HG03565 (cell line): ENCODE measurements around the gene OTOG.

Source experiments
- ATAC-seq: cut with Tn5 transposase; IDR thresholded peaks from one replicate; pipeline ENCODE4 v1.9.1; 2021; ENCODE audit warnings: mild to moderate bottlenecking, moderate library complexity; ENCODE audit not compliant: unreplicated experiment

OTOG gene

DNA sequence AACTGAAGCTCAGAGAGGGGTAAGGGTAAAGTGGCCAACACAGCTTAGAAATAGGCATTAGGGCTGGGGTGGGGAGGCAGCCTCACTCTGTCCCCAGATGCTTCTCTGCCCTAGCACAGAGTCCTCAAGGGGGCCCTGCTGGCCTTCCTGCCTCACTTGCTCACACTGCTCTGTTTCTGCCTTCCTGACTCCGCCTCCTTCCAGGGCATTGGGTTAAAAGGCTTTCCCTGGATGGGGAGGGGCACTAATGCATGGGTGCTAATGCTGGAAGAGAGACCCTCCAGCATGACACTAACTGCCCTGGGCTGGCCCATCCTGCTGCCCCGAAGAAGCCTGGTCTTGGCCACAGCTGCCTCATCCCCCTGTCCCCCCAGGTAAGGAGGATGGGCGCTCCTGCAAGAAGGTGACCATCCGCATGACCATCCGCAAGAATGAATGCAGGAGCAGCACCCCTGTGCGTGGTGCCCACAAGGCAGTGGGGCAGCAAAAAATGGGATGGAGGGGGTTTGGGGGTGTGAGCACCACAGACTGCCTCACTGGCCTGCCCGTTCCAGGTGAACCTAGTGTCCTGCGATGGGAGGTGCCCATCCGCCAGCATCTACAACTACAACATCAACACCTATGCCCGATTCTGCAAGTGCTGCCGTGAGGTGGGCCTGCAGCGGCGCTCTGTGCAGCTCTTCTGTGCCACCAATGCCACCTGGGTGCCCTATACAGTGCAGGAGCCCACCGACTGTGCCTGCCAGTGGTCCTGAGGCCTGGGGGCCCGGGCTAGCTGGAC, 98.3 kb downstream of the OTOG start:
- no peak for ATAC-seq

DNA sequence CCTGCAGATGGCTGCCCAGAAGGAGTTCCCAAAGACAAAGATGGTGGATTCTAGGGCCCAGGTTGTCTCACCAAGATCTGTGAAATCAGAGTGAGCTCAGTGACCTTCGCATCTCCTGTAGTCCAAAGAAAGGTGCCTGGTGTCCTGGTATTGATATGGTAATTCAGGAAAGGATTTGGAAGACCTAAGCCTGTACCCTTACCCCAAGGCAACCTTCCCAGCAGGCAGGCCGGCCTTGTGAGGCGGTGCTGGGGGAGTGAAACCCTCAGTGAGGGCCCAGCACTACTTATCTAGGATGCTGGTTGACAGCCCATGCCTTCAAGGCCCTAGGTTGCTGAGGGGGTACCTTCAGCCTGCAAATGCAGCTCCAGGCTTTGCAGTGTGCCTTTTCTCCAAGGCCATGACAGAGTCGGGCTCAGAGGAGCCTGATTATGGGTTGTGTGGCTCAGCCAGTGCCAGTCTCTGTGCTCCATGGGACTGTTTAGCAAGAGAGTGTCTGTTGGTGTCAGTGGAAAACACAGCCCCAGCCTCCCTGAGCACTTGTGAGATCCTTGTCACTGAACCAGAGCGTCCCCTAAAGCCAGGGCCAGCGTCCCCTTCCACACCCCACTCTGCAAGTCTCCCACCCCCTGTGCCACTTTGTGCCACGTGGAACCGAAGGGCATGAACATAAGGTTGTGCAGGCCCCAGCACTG, 99.5 kb downstream of the OTOG start:
- no peak for ATAC-seq

DNA sequence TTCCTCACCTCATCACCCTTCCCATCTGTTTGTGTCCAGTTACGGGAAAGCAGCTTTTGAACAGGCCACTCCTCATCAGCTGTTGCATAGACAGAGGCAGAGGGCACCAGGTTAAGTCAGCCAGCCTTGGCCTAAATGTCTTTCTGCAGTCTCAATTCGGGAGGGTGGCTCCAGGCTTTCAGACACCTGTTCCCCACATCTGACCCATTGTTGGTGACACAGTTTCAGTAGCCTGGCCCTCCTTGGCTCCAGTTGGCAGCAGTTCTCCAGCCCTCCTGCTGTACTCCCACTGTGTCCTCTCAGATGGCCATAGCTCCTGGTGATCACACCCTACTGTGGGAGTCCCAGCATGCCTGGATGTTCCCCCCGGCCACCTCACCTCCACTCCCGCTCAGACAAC, 101.5 kb downstream of the OTOG start:
- ATAC-seq, result no peak

DNA sequence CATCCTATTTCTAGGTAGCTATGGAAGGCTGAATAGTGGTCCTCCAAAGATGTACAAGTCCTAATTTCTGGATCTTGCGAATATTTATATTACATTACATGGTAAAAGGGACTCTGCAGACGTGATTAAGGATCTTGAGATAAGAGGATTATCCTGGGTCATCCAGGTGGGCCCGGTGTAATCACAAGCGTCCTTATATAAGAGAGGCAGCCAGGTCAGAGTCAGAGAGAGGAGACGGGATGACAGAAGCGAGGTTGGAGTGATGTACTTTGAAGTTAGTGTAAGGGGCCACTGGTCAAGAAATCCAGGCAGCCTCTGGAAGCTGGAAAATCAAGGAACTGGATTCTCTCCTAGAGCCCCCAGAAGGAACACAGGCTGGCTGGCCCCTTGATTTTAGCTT, 102.2 kb downstream of the OTOG start:
- ATAC-seq, result no peak

DNA sequence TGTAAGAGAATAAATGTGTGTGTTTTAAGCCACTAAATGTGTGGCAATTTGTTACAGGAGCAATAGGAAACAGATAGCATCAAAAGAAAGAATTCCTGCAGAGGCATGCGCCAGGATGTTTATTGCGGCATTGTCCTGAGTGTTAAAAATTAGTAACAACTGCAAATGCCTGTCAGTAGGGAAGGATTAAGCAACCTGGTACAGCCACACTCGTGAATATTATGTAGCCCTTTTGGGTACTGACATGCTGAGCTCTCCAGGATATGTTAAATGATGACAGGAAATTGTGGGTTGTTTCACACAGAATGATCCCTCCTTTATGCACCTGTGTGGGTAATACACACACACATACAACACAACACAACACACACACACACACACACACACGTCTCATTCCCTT, 102.6 kb downstream of the OTOG start:
- no peak for ATAC-seq

DNA sequence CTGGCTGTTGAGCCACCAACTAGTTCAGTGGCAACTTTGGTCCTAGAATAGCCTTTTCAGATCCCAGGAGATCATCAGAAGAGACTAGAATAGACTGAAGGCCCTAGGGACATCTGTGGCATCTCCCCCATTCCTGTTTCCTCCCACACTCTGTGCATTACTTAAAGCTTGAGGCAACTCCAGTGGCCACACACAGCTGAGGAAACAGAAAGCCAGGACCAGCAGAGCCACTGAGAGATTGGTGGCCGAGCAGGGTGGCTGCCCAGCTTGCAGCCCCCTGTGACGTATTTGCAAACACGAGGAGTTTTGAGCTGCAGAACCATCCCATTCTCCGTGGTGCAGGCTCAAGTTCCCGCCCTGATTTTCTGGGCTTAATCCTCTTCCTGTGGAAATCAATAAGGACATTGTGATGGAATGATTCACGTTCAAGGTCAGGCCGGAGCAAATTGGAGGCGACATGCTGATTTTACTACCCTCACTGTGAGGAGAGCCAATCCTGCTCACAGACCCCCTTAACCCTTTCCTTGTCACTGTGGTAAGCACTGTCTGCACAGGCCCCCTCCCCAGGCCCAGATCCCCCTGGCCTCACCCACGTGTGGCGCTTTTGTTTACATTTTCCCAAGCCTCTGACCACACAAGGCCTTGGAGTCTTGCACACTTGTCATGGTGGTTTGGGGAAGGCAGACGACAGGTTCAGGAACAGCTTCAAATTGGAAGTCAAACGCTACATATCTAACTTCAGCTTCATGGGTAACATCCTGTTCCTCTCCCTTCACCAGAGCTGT, 103.3 kb downstream of the OTOG start:
- ATAC-seq, result no peak

DNA sequence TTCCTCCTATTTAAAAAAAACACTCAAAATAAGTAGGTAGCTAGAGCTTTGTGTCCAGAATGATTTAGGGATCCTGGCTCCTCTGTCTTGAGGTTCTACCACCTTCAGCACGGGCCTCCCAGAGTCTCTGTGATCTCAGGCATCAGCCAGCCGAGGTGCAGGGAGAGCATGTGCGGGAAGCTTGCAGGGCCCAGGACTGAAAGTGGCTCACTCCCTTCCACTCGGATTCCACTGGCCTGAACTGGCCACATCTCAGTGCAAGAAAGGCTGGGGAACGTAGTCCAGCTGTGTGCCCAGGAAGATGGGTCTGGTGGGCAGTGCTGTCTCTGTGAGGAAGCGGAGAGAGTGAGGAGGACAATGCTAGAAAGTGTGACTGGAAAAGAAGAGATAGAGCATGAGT, 104.0 kb downstream of the OTOG start:
- ATAC-seq, result no peak

DNA sequence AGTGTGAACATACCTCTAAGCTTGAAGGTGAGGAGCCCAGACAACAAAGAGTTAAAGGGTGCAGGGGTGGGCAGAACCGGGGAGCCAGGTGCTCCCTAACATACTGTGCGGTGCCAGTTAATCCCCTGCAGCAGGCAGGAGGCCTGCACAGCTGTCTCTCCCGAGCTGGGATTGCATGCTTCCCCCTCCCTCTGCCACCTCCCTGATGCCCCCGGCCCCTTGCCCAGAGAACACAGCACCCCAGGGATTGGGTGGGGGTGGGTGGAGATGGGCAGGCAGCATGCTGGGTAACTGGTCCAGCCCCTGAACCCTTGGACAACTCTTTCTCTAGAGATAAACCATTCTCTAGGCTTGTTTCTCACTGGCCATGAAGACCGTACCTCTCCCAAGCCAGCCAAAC, 104.6 kb downstream of the OTOG start:
- ATAC-seq, result no peak

DNA sequence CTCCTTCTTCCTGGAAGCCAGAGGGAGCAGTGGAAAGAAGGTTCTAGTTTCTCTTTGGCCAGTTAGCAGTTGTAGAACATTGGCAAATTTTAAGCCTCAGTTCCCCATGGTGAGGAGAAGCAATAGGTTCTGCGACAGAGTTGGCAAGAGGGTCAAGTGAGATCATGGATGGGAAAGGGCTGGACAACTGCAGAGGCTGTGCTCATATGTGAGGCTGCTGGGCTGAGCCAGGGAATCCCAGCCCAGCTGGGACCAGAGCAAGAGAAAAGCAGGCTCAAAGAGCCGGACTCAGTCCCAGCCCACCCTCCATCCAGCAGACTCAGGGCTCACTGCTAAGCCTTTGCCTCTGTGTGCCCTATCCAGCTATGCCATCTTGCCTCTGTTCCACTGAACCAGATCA, 105.5 kb downstream of the OTOG start:
- ATAC-seq, result no peak

DNA sequence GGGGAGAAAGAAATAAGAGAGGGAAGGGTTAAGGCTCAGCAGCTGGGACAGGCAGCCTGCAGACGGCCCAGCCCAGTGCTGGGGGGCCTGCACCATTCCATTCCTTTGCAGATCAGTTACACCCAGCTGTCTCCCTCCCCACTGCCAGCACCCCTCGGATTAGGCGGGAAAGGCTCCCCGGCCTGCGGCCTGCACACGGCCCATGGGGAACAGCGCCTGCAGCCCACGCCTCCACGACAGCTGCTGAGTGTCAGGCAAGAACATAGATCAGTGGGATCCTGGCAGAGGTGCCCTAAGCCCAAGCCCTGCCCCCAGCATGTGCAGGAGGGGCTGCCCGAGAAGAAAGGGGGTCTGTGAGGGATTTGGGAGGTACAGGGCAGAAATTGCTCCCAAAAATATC, 106.6 kb downstream of the OTOG start:
- ATAC-seq, result no peak

DNA sequence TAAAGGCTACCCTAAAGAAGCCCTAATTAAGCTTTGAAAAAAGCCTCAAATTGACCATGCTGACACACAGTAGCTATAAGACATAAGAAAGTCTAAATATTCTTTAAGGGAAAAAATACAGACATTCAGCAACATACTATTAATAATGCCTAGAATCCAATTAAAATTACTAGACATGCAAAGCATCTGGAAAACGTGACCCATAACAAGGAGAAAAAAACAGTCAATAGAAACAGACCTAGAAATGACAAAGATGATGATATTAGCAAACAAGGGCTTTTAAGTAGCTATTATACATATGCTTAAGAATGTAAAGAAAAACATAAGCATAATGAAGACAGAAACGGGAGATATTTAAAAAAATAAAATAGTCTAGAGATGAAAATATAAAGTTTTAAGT, 108.6 kb downstream of the OTOG start:
- ATAC-seq, result no peak

DNA sequence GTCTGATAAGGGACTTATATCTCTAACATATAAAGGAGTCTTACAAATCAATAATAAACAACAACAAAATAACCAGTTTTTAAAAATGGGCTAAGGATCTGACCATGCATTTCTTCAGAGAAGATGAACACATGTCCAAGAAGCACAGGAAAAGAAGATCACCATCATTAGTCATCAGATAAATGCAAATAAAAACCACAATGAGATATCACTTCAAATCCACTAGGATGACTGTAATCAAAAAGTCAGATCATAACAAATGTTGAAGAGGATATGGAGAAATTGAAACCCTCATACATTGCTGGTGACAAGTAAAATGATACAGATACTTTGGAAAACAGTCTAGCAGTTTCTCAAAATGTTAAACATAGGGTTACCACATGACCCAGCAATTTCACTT, 111.2 kb downstream of the OTOG start:
- no peak for ATAC-seq

DNA sequence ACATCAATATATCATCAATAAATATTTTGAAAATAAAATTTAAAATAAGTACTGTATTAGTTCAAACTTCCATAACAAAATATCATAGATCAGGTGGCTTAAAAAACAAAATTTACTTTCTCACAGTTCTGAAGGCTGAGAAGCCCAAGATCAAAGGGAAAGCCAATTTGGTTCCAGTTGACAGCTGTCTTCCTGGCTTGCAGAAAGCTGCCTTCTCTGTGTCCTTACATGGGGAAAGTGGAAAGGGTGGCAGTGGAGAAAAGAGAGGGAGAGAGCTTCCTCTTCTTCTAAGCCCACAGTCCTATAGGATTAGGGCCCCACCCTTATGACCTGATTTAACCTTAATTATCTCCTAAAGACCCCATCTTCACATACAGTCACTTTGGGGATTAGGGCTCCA, 121.1 kb downstream of the OTOG start:
- no peak for ATAC-seq

DNA sequence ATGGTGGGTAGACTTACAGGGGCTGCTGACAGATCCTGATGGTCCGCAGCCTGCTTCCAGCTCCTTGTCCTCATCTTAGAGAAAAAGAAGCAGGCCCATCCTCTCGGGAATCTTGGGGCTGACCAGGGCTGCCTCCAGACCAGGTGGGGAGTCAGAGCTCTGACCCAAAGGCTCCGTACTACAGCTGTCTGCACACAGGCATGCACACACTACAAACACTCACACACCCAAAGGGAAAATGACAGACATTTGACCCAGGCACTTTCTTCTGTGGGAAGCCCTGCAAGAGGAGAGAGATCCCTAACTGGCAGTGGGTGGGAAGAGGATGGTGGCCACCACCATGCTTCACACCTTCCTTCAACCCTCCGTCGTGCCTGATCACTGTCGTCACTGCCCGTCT, 125.4 kb downstream of the OTOG start:
- ATAC-seq, result no peak

DNA sequence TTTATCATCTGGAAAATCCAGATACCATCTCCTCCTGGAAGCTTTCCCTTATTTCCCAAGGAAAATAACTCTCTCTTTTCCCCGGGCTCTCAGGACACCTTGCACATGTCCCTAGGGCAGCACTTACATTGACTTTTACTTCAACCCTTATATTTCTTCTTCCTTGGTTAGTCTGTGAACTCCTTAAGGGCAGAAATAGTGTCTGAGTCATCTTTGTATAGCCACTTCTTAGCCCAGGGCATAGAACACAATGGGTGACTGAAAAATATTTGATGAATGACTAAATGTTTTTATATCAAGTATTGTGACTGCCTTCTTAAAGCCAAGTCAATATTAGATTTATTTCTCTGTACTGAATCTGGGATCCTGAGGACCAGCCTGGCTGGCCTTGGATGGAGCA, 126.9 kb downstream of the OTOG start:
- no peak for ATAC-seq

DNA sequence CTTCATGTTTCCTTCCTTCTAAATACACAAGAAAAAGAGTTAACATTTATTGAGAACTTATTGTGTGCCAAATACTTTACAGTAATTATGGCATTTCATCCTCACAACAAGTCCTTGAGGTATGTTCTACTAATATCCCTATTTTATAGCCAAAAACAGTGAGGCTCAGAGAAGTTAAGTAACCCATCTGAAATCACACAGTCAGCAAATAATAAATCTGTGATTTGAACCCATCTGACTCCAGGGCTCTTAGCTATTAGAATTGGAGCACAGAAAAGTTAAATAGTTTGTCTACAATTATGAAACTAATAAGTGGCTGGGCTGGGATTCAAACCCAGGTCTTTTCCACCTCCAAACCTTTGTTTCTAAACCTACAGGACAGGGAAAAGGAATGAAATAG, 135.8 kb downstream of the OTOG start:
- no peak for ATAC-seq

DNA sequence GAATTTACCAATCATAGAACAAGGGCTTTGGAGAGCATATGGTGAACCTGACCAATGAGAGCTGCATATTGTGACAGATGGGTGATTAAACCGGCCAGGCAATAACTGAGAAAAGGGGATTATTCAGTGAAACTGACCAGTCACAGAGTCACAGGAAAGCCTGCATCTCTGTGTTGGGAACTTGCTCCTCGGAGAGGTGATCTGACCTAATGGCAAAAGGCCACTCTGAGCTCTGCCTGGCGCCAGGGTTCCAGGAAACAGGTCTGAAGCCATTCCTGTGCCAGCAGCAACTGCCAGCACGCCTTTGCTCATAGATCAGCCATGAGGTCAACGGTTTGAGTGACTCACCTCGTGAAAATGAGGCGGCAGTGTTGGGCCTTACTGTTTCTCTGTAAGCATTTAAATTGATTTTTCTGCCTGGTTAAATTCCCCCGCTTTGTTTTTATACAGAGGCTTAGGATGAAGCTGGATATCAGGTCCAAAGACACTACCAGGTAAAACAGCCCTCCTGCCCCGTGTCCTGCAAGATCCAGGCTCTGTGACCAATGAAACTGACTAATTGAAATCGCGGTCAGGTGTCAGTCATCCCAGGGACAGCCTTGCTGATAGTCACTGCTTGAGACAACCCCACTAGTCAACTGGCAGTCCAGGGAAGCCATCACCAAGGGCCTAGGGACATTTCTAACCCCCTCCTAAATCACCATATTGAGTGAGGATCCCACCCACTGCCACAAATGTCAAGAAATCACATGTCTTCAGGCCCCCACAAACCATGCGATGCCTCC, 136.5 kb downstream of the OTOG start:
- ATAC-seq, result no peak

DNA sequence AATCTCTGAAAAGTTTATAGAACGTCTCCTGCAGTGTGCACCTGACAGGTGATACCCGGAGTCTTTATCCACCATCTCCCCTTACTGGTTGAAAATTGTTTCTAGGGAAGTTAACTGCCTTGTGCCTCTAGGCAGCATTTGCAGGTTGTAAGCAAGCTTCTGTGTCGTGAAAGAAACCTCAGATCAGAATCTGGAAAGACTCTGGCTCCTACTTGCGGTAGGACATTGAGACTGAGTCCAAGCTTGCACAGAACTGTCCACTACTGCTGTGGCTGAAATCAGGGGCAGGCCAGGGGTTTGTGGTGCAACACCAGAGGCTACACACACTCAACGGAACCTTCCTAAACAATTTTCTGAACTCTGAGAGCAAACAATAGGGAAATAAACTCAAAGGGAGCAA, 137.5 kb downstream of the OTOG start:
- no peak for ATAC-seq

DNA sequence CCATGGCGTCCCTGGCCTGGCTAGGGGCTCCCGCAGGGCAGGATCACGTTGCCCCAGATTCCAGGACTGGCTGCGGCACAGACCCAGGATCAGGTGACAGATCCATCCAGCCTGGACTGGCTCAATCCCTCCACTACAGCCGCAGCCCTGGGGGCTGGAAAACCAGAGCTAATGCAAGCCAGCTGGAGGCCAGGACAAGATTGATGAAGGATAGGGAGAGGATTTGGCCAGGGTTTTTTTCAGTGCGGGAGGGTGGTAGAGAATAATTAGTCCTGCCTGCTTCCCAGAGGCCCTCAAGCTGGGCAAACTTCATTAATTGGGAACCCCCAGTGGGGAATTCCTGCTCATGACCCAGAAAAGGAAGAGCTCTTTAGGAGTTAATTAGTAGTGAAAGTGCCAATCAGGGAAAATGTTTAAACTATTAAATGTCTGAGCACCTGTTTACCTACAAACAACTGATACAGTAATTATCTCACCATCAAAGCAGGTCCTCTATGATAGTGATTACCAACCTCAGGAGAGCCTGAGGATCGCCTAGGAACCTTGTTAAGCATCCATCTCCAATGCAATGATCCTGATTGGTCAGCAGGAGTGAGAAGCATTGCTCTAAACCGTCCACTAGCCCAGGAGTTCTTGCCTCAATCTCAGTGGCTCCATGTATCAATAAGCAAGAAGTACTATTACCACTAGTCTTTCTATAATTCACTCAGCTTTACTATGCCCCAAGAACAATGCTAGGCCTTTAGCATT, 139.3 kb downstream of the OTOG start:
- no peak for ATAC-seq

DNA sequence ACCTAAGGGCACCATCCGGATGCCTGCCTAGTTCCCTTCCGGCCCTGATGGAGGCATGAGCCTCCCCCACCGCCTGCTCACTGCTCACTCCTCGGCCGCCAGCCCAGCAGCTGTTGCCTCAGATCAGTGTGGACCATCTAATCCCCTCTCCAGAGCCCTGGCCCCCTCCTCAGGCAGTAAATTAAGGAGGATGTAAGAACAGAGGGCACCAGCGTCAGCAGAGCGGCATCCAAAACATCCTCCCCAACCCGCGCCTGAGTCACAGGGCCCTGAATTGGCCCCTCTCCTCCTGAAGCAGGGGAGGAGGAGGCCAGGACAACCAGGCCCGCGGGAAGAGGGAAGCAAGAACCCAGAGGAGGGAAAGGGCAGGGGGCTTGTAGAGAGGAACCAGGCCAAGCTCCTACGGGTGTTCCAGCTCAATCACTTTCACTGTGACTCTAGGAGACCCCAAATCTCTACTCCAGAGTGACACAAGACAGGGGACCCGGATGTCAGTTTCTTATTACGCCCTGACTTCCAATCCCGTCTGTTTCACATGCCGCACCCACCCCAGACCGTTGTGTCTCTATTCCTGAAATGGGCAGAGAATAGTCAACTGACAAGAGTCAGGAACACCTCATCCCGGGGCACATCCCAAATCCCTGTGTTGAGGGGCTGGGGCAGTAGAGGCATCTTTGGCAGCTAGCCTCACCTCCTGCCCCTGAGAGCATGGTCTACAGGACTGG, 141.0 kb downstream of the OTOG start:
- ATAC-seq, result no peak
